ENCODE measurements around the gene C3orf18.

- TF ChIP-seq CTCF (conservative IDR thresholded peaks at IDR 0.05; ENCODE audit: low read depth in 2 of 2): no peak
- TF ChIP-seq ZNF331 (CRISPR knock-in tag; IDR thresholded peaks at IDR 0.05; ENCODE audit: low read depth): no peak
- no peak for TF ChIP-seq POLR2AphosphoS5 (IDR thresholded peaks at IDR 0.05; ENCODE audit: low read depth)
- no peak for TF ChIP-seq EZH2phosphoT487 (IDR thresholded peaks at IDR 0.05; ENCODE audit: unreplicated experiment)
- TF ChIP-seq EZH2 (IDR thresholded peaks at IDR 0.05; ENCODE audit: low read depth, unreplicated experiment): no peak
- no peak for TF ChIP-seq REST (IDR thresholded peaks at IDR 0.05; ENCODE audit: unreplicated experiment)
- no peak for TF ChIP-seq CREB1 (CRISPR knock-in tag; IDR thresholded peaks at IDR 0.05; ENCODE audit: low read depth)
- no peak for TF ChIP-seq NANOG (IDR thresholded peaks at IDR 0.05; ENCODE audit: borderline replicate concordance)
Measured at GRCh38 chr3:50533807-50534461, 33.6 kb downstream of the C3orf18 start.

Data from GM23338 (cell line).